Hematopoietic multipotent progenitor cell (in vitro differentiated cells): ENCODE results near the gene NKAIN4. TPM values are rescaled to one million over a fixed set of nuclear protein-coding genes. Genes with fewer than 3 reads are reported as not detected.
"Not testable (repeated sequence)": the region's sequence is repeated elsewhere in the genome, so short reads cannot be mapped to it uniquely, and the experiment has no call there.

Source experiments
- DNase-seq, 3 donors: peaks; one replicate each; pipeline ENCODE4 v3.0.0-alpha.2; 2011 to 2015; ENCODE audit warnings: low read depth in 2 of 3, low spot score in 2 of 3
- total RNA-seq: library from RNA; depleted of rRNA; stranded (reverse); fragments of >200 nt; gene quantifications from one replicate; pipeline ENCODE4 v1.2.3, GENCODE V29; 2012

The NKAIN4 gene
- total RNA-seq, 1 donor = not detected

GRCh38 chr20:63258781-63259180, 4.5 kb upstream of the NKAIN4 start:
- DNase-seq = no peak

DNA sequence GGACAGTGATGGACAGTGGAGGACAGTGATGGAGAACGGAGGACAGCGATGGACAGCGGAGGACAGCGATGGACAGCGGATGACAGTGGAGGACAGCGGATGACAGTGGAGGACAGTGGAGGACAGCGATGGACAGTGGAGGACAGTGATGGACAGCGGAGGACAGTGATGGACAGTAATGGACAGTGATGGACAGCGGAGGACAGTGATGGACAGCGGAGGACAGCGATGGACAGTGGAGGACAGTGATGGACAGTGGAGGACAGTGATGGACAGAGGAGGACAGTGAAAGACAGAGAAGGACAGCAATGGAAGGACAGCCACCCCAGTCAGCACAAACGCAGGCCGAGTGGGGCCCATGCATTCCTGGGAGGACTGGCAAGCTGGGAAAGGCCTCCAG, 3.4 kb upstream of the NKAIN4 start:
- no peak for DNase-seq

DNA sequence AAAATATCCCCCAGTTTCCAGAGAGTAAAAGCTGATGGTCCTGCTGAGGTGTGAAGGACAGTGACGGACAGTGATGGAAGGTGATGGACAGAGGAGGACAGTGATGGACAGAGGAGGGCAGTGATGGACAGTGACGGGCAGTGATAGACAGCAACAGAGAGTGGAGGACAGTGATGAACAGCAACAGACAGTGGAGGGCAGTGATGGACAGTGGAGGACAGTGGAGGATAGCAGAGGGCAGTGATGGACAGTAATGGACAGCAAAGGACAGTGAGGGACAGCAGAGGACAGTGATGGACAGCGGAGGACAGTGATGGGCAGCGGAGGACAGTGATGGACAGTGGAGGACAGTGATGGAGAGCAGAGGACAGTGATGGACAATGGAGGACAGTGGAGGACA, 2.7 kb upstream of the NKAIN4 start:
- no peak for DNase-seq

GRCh38 chr20:63255931-63256704, 1.9 kb upstream of the NKAIN4 start:
- DNase-seq = no peak

DNA sequence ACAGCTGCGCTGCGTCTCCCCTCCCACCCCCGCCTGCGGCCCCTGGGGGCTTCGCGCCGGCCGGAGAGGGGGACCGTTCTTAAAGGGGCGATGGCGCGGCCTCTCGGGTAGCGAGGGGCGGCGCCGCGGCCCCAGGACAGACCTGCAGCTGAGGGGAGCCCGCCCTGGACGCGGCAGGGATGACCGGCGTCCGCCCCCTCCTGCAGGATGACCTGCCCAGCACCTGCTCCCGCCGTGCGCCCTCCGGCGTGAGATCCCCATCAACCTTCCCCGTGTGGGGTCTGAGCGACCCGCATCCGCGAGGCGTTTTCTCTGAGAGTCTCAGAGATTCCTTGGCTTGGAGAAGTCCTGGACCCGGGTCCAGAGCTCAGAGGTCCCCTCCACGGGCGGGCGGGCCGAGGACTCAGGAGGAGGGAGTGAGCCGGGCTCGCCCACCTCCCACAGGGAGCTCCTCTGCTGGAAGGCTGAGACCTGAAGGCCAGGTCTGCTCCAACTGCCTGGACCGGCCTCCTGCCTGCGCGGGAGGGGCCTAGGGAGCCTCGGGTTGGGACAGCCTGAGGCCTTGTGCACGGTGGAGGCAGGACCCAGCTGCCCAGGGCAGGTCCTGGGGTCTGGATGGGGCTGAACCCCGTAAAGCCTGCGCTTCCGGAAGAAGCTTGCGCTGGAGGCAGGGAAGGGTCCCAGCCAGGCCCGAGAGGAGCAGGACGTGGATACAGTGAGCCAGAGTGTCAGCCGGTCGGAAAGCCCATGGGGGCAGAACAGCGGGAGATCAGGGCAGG, 532 bp upstream of the NKAIN4 start:
- no peak for DNase-seq

DNA sequence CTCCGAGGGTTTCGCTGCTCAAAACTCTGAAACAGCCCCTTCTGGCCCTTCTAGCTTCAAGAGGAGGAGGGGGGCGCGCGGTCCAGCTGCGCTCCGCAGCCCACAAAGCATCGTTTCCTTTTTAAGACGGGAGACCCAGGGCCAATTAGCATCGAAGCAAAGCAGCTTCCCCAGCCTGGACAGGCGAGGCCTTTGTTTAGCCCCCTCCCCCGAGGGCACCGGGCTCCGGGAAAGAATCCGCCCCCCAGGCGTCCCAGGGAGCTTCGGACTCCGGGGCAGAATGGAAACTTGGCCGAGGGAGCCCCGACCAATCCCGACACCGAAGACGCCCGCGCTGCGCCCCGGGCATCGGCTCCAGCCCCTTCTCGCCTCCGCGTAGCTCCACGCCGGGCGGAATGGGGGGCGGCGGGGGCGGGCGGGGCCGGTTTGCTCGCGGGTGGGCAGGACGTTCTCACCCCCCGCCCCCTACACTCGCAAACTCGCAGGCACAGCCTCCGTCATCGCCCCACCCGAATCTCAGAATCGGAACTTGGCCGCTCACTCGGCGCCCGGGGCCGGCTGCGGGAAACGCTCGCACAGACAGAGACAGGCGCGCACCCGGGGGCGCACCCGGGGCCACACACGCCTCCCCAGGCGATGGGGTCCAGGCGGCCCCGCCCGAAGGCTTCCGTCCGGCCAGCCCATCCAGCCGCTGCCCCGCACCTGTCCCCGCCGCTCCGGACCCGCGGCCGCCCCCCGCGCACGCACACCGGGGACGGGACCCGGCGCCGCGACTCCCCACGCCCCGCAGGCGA, 628 bp downstream of the NKAIN4 start:
- DNase-seq = no peak

DNA sequence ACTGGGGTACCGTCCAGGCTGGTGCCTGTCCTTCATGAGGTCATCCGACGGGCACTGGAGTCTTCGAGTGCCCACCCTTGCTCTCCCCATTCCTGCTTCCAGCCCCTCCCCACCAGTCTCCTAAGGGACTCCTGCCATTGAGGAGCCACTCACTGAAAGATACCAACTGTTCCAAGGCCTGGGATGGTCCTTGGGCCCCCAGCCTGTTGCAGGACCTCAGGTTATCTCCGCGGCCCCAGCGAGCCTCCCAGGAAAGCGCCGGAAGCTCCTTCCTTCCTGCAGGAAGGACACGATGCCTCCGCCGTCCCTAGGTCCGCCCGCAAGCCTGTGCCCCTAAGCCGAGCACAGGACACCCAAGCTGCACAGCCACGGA, 1.2 kb downstream of the NKAIN4 start:
- DNase-seq = no peak

GRCh38 chr20:63252284-63252711, 2.0 kb downstream of the NKAIN4 start:
- no peak for DNase-seq

GRCh38 chr20:63251350-63251749, 2.9 kb downstream of the NKAIN4 start:
- not testable (repeated sequence) for DNase-seq

- no peak for DNase-seq
These were observed 4.4 kb downstream of the NKAIN4 start for GRCh38 chr20:63249891-63250290.

DNA sequence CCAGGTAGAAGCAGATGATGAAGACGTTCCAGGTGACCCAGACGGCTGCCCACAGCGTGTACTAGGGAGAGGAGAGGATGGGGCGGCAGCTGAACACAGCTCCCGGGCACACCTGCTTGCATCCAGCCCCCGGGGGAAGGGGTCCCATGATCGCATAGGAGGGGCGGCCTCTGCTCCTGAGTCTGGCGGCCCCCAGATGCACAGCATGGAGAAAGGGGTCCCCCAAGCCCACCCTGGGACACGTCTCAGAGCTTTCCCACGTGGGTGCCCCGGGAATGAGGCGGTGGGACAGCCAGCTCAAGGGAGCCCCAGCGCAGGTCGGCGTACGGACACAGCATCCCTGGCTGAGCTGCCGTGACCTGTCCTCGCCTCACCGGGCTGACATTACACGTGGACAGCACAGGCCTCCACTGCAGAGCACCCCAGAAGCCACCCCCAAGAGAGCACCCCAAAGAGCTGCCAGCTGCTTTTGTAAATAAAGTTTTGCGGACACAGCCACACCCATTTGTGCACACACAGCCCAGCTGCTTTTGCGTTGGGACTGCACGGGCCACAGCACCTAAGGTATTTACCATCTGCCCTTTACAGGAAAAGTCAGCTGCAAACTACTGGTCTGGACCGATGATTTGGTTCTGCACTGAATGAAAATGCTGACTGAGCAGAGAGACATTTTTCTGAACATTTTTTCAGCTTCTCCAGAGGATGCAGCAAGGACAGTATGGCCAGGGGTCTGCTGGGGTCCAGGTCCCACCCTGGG, 5.2 kb downstream of the NKAIN4 start:
- no peak for DNase-seq

DNA sequence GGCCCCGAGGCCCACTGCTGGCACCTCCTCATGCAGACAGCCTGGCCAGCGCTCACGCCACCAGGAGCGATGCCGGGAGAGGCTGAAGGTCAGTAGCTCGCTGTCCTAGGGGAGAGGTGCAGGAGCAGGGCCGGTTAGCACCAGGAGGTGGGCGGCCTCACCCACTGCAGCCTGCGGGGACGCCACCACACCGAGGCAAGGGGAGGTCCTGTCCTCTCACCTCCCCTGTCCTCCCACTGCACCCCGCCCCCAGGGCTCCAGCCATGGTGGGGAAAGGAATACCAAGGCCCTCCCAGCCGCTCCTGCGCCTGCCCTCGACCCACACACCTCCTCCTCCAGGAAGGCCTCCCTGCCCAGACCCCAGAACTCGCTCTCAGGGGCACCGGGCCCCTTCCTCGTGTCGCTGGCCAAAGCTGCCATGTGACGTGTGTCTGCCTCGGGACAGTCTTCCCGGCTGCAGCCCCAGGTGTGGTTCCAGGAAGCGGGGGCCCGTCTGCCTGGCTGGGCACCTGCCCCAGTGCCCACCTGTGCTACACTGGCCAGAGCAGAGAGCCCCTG, 6.5 kb downstream of the NKAIN4 start:
- DNase-seq = no peak

DNA sequence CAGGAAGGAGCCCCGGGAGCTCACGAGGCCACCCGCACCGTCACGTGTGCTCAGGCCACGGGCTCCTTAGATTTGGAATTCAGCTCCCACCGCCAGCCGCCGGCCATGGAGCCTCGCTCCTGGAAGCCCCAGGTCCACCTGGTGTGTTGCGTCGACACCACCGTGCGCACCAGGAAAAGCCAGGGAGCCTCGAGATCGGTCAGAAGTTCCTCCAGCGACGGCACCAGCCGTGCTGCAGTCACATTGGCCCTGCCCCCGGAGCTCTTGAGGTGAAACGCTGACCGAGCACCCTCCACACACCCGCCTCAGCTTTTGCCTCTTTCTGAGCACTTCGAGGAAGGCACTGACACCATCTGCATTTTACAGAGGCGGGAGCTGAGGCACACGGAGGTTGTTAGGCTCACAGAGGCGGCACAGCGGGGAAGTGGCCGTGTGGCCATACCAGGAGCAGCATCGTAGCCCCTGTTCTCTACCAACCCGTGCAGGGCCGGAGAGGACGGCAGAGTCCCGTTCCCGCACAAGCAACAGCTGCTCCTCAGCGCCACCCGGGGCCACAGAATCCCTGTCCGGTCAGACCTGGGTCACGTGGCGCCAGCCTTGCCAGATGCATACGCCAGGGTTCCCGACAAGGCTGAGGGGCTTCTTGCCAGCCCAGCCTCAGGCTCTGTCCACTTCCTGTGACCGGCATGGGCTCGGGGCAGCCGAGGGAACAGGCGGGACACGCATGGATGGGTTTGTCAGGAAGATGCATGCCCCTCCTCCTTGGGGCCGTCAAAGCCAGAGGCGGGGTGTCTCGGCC, 7.6 kb downstream of the NKAIN4 start:
- DNase-seq = no peak

- no peak for DNase-seq
These were observed 9.8 kb downstream of the NKAIN4 start for GRCh38 chr20:63244468-63244867.

- DNase-seq = no peak
These were observed 10.5 kb downstream of the NKAIN4 start for GRCh38 chr20:63243604-63244247.

DNA sequence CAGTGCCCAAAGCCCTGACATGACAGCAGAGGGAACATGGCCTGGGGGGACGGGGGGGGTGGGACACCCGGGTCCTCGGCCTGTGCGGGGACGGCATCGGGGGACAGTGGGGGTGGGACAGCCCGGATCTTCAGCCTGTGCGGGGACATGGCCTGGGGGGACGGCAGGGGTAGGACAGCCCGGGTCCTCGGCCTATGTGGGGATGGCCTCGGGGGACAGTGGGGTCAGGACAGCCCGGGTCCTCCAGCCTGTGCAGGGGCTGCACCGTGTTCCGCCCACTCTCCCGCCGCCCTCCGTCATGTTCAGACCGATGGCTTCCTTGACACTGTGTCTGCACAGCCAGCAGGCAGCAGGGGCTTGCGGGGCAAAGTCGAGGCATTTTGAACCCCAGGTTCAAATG, 11.5 kb downstream of the NKAIN4 start:
- DNase-seq = no peak

- no peak for DNase-seq
These were observed 13.0 kb downstream of the NKAIN4 start for GRCh38 chr20:63241272-63241671.

GRCh38 chr20:63240004-63240403, 14.3 kb downstream of the NKAIN4 start:
- DNase-seq = no peak

GRCh38 chr20:63239431-63239830, 14.8 kb downstream of the NKAIN4 start:
- DNase-seq = no peak
